HepG2 (cell line): Measurements from ENCODE around the gene PEX5L. TPM values are rescaled to one million over a fixed set of nuclear protein-coding genes. Genes with fewer than 3 reads are reported as not detected.

Experiments used
- ATAC-seq: fragments of 200-7000 bp; cut with Tn5 transposase; 3 replicates; pipeline ENCODE4 v1.9.1; 2020; ENCODE audit warnings: mild to moderate bottlenecking, moderate library complexity
- BruUV-seq: library from RNA; stranded (reverse); fragments of 400-500 nt; replicated peaks from 2 replicates; lab custom pipeline; 2021; lab: Mats Ljungman, UMichigan
- CTCF ChIA-PET: fragments of 300-600 bp; formaldehyde crosslinking; extraction: SDS; loops from one replicate; lab custom pipeline; 2021; ENCODE audit warnings: low total read pairs, inconsistent platforms, low intra/inter-chr PET ratio; lab: Yijun Ruan, JAX
- POLR2A ChIA-PET: fragments of 350-600 bp; sonication (Branson Sonifier 250); formaldehyde crosslinking; loops from one replicate; lab custom pipeline; 2020; ENCODE audit warnings: antibody characterized with exemption, inconsistent platforms; lab: Yijun Ruan, JAX
- DNase-seq: peaks from one replicate; pipeline ENCODE4 v3.0.0-alpha.2; 2015; ENCODE audit warnings: low spot score
- FAIRE-seq: peaks from 3 replicates; lab custom pipeline; 2011; peaks lifted over from hg19 to GRCh38; lab: Jason Lieb, UNC
- H2AFZ ChIP-seq: one replicate; pipeline ENCODE4 v1.6.1; 2011; ENCODE audit warnings: low read length, inconsistent platforms
- H3K27ac ChIP-seq: fragments of 300-600 bp; 3 replicates; pipeline ENCODE4 v1.8.0; 2011; ENCODE audit warnings: mixed run types, mild to moderate bottlenecking, mixed read lengths, low read length, inconsistent platforms; ENCODE audit not compliant: insufficient read depth; ENCODE audit errors: extremely low read length
- H3K27me3 ChIP-seq, 2 experiments: fragments of 200-600 bp in 1 of 2; 2 replicates in 1 of 2; 3 replicates in 1 of 2; pipeline versions ENCODE4 v1.6.0 to v1.8.0; 2011; ENCODE audit warnings: low read length in 2 of 2, mild to moderate bottlenecking in 2 of 2, moderate library complexity in 2 of 2, inconsistent platforms in 1 of 2; ENCODE audit not compliant: insufficient read depth in 2 of 2, control insufficient read depth in 1 of 2
- H3K36me3 ChIP-seq, 2 experiments: fragments of 200-600 bp in 1 of 2; replicated peaks in 1 of 2; 2 replicates in 1 of 2; 3 replicates in 1 of 2; pipeline versions ENCODE4 v1.5.1 to v1.8.0; 2011; ENCODE audit warnings: low read length in 2 of 2, inconsistent platforms in 1 of 2; ENCODE audit not compliant: insufficient read depth in 2 of 2, control insufficient read depth in 1 of 2
- H3K4me1 ChIP-seq: 2 replicates; pipeline ENCODE4 v1.5.1; 2012; ENCODE audit warnings: low read length, inconsistent platforms; ENCODE audit not compliant: insufficient read depth
- H3K4me2 ChIP-seq: 2 replicates; pipeline ENCODE4 v1.6.0; 2011; ENCODE audit warnings: low read depth, low read length, inconsistent platforms
- H3K4me3 ChIP-seq, 3 experiments: fragments of 200-600 bp in 1 of 3; sonication (generic), shearing (Covaris generic) in 1 of 3; replicated peaks in 1 of 3; 2 replicates each; pipeline ENCODE4 v1.5.1; 2011 to 2016; ENCODE audit warnings: low read length in 3 of 3, inconsistent platforms in 2 of 3, low read depth in 2 of 3, mild to moderate bottlenecking in 2 of 3, control low read depth in 1 of 3, mixed read lengths in 1 of 3; ENCODE audit not compliant: insufficient read depth in 1 of 3
- H3K79me2 ChIP-seq: one replicate; pipeline ENCODE4 v1.6.1; 2011; ENCODE audit warnings: low read length, inconsistent platforms; ENCODE audit not compliant: insufficient read depth
- H3K9ac ChIP-seq: 2 replicates; pipeline ENCODE4 v1.6.0; 2011; ENCODE audit warnings: mild to moderate bottlenecking, low read depth, low read length, inconsistent platforms; ENCODE audit not compliant: insufficient read depth
- H3K9me3 ChIP-seq: 2 replicates; pipeline ENCODE4 v1.5.1; 2012; ENCODE audit warnings: mild to moderate bottlenecking, low read length
- H4K20me1 ChIP-seq: 2 replicates; pipeline ENCODE4 v1.6.0; 2011; ENCODE audit warnings: inconsistent platforms, mild to moderate bottlenecking, low read length, moderate library complexity; ENCODE audit not compliant: insufficient read depth
- BORCS8-MEF2B ChIP-seq: sonication (generic); formaldehyde crosslinking; IDR thresholded peaks from 2 replicates; pipeline ENCODE4 v1.8.0; 2022; ENCODE audit warnings: mild to moderate bottlenecking, missing genetic modification reagents
- HOXA3 ChIP-seq: sonication (generic); formaldehyde crosslinking; IDR thresholded peaks from 2 replicates; pipeline ENCODE4 v1.5.0; 2020; ENCODE audit warnings: missing genetic modification reagents
- HOXA9 ChIP-seq: sonication (generic); formaldehyde crosslinking; IDR thresholded peaks from 2 replicates; pipeline ENCODE4 v1.8.1; 2022; ENCODE audit warnings: missing genetic modification reagents, mild to moderate bottlenecking, moderate library complexity, borderline replicate concordance
- MED8 ChIP-seq: sonication (generic); formaldehyde crosslinking; IDR thresholded peaks from 2 replicates; pipeline ENCODE4 v1.8.1; 2023; ENCODE audit warnings: mild to moderate bottlenecking, missing genetic modification reagents; ENCODE audit not compliant: insufficient replicate concordance
- PHF5A ChIP-seq: IDR thresholded peaks from one replicate; pipeline ENCODE4 v1.6.1; 2018; ENCODE audit warnings: low read depth, missing genetic modification reagents; ENCODE audit not compliant: unreplicated experiment
- PLRG1 ChIP-seq: fragments of 450-650 bp; conservative IDR thresholded peaks from 2 replicates; pipeline ENCODE4 v1.6.1; 2016
- SMARCE1 ChIP-seq: fragments of 450-650 bp; IDR thresholded peaks from 2 replicates; pipeline ENCODE4 v1.6.1; 2017; ENCODE audit warnings: borderline replicate concordance
- SOX5 ChIP-seq: IDR thresholded peaks from 2 replicates; pipeline ENCODE4 v1.6.1; 2016; ENCODE audit warnings: borderline replicate concordance
- WIZ ChIP-seq: sonication (generic); formaldehyde crosslinking; IDR thresholded peaks from 2 replicates; pipeline ENCODE4 v1.5.1; 2020; ENCODE audit warnings: mild to moderate bottlenecking, missing genetic modification reagents
- ZNF382 ChIP-seq: sonication (generic); formaldehyde crosslinking; IDR thresholded peaks from 2 replicates; pipeline ENCODE4 v1.5.0; 2020; ENCODE audit warnings: missing genetic modification reagents, mild to moderate bottlenecking, borderline replicate concordance
- ZNF496 ChIP-seq: sonication (generic); formaldehyde crosslinking; IDR thresholded peaks from 2 replicates; pipeline ENCODE4 v1.8.1; 2023; ENCODE audit warnings: mild to moderate bottlenecking, moderate library complexity, missing genetic modification reagents; ENCODE audit not compliant: insufficient replicate concordance
- ZNF674 ChIP-seq: sonication (generic); formaldehyde crosslinking; IDR thresholded peaks from 2 replicates; pipeline ENCODE4 v1.5.0; 2020; ENCODE audit warnings: low read depth, mild to moderate bottlenecking, missing genetic modification reagents
- ZNF746 ChIP-seq: sonication (generic); formaldehyde crosslinking; IDR thresholded peaks from 2 replicates; pipeline ENCODE4 v1.8.0; 2022; ENCODE audit warnings: mild to moderate bottlenecking, missing genetic modification reagents
- ZNF749 ChIP-seq: sonication (generic); formaldehyde crosslinking; IDR thresholded peaks from 2 replicates; pipeline ENCODE4 v1.8.0; 2022; ENCODE audit warnings: mild to moderate bottlenecking, missing genetic modification reagents, moderate library complexity, borderline replicate concordance
- ZNF878 ChIP-seq: sonication (generic); formaldehyde crosslinking; IDR thresholded peaks from 2 replicates; pipeline ENCODE4 v1.8.1; 2023; ENCODE audit warnings: mild to moderate bottlenecking, missing genetic modification reagents, moderate library complexity
- WGBS: methylation state at CpG from one replicate; pipeline ENCODE4 v1.1.6; 2017; ENCODE audit warnings: low lambda C conversion rate; 5-methylcytosine and 5-hydroxymethylcytosine counted together
- in situ Hi-C: cut with HindIII; loops from 2 replicates; pipeline ENCODE4 v1.10.0; 2017; ENCODE audit warnings: low pct_unique_long_range_greater_than_20kb; ENCODE audit not compliant: extremely low pct_ligation_motif_present
- intact Hi-C: fragments of 100-400 bp; cut with micrococcal nuclease; formaldehyde crosslinking; loops from one replicate; pipeline ENCODE4 v1.10.0; 2022; ENCODE audit not compliant: unreplicated experiment
- polyA plus RNA-seq, 8 experiments: library from polyadenylated mRNA; depleted of rRNA in 3 of 8; stranded (reverse) in 7 of 8; unstranded in 1 of 8; fragments of >200 nt; fragmentation: Illumina TruSeq in 4 of 8; extraction: Trizol in 4 of 8; gene quantifications; 2 replicates each; pipeline versions ENCODE4 v1.2.1 to v1.2.3, GENCODE V29; 2011 to 2016; ENCODE audit warnings: low read depth in 4 of 8, missing spikeins in 1 of 8, mixed read lengths in 1 of 8; ENCODE audit not compliant: insufficient read depth in 1 of 8
- total RNA-seq, 5 experiments: library from RNA; depleted of rRNA; stranded (reverse); fragments of >200 nt; fragmentation: Illumina TruSeq; extraction: Trizol; gene quantifications; 2 replicates each; pipeline ENCODE4 v1.2.3, GENCODE V29; 2016; ENCODE audit warnings: low read depth in 1 of 5
- TF ChIP-seq, protein P1 (sequence below): IDR thresholded peaks from 2 replicates; pipeline ENCODE4 v1.6.1; 2016
- TF ChIP-seq, protein P2 (sequence below): sonication (generic); formaldehyde crosslinking; IDR thresholded peaks from 2 replicates; pipeline ENCODE4 v1.5.0; 2020; ENCODE audit warnings: missing genetic modification reagents
- TF ChIP-seq, protein P3 (sequence below): sonication (generic); formaldehyde crosslinking; IDR thresholded peaks from 2 replicates; pipeline ENCODE4 v1.4.0; 2020; ENCODE audit warnings: missing genetic modification reagents
- TF ChIP-seq, protein P4 (sequence below): sonication (generic); formaldehyde crosslinking; IDR thresholded peaks from 2 replicates; pipeline ENCODE4 v1.5.0; 2020; ENCODE audit warnings: missing genetic modification reagents

The PEX5L gene
- total and polyA plus RNA-seq, 2 of the 13 experiments (the other 11 are each of a cell fraction or from before 2014, with no cell fraction given) = not detected

DNA sequence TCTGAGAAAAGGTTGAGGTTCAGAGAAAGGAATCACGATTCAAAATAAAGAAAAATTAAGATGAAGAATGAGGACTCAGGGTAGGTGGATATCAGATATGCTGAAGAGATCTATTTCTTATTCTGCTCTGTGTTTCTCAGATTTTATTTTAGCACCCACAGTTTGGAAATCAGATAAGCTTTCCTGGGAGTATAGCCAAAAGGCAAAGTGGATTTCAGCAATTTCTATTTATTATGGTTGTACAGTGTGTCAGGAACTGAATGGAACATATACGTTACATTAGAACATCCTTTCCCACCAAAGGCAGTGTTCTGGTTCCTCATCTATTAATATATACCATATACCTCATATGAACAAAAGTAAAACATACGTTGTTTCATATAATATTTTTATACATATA, 18.9 kb downstream of the PEX5L start:
- no TSS peak for BruUV-seq

More for the DNA sequence above, 18.9 kb downstream of the PEX5L start:
- FAIRE-seq = no peak
- Histone ChIP-seq H3K9me3 (no peaks in the 10 kb centered on the region), H4K20me1 (no peaks in the 10 kb centered on the region), H3K4me2 (no peak overlapping the region), H3K4me1 (no peaks in the 10 kb centered on the region), H3K27ac (no peak overlapping the region), H3K36me3 (no peaks in the 10 kb centered on the region), H2AFZ (no peak overlapping the region), H3K4me3 (no peak overlapping the region), H3K27me3 (no peaks in the 10 kb centered on the region), H3K79me2 (no peaks in the 10 kb centered on the region), H3K9ac (no peak overlapping the region)
- TF ChIP-seq ZNF749 (CRISPR knock-in tag) (no peak), PHF5A (CRISPR knock-in tag) (no peak), WIZ (CRISPR knock-in tag) (no peak), ZNF674 (CRISPR knock-in tag) (no peak), ZNF496 (CRISPR knock-in tag) (no peak), ZNF382 (CRISPR knock-in tag) (no peak), HOXA3 (CRISPR knock-in tag) (no peak), ZNF878 (CRISPR knock-in tag) (no peak), HOXA9 (CRISPR knock-in tag) (no peak), SOX5 (CRISPR knock-in tag) (no peak), ZNF746 (CRISPR knock-in tag) (no peak), BORCS8-MEF2B (CRISPR knock-in tag) (no peak), PLRG1 (no peak), MED8 (CRISPR knock-in tag) (no peak), SMARCE1 (no peak)
- TF ChIP-seq, protein P1, sequence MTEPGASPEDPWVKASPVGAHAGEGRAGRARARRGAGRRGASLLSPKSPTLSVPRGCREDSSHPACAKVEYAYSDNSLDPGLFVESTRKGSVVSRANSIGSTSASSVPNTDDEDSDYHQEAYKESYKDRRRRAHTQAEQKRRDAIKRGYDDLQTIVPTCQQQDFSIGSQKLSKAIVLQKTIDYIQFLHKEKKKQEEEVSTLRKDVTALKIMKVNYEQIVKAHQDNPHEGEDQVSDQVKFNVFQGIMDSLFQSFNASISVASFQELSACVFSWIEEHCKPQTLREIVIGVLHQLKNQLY (CRISPR knock-in tag) = no peak
- TF ChIP-seq, protein P2, sequence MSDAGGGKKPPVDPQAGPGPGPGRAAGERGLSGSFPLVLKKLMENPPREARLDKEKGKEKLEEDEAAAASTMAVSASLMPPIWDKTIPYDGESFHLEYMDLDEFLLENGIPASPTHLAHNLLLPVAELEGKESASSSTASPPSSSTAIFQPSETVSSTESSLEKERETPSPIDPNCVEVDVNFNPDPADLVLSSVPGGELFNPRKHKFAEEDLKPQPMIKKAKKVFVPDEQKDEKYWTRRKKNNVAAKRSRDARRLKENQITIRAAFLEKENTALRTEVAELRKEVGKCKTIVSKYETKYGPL = no peak
- TF ChIP-seq, protein P3, sequence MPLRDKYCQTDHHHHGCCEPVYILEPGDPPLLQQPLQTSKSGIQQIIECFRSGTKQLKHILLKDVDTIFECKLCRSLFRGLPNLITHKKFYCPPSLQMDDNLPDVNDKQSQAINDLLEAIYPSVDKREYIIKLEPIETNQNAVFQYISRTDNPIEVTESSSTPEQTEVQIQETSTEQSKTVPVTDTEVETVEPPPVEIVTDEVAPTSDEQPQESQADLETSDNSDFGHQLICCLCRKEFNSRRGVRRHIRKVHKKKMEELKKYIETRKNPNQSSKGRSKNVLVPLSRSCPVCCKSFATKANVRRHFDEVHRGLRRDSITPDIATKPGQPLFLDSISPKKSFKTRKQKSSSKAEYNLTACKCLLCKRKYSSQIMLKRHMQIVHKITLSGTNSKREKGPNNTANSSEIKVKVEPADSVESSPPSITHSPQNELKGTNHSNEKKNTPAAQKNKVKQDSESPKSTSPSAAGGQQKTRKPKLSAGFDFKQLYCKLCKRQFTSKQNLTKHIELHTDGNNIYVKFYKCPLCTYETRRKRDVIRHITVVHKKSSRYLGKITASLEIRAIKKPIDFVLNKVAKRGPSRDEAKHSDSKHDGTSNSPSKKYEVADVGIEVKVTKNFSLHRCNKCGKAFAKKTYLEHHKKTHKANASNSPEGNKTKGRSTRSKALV (CRISPR knock-in tag) = no peak
- TF ChIP-seq, protein P4, sequence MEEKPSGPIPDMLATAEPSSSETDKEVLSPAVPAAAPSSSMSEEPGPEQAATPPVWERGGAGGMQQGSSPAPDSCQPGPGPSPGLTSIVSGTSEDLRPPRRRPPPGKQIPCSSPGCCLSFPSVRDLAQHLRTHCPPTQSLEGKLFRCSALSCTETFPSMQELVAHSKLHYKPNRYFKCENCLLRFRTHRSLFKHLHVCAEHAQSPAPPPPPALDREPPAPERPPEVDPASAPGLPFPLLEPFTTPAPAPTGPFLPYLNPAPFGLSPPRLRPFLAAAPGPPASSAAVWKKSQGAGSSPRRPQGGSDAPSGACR (CRISPR knock-in tag) = no peak
- DNase-seq = no peak
- intact Hi-C loops (no loop called here), in situ Hi-C loops (no loop called here)
- ChIA-PET CTCF (no interaction called here), POLR2A (no interaction called here)
- ATAC-seq = no peak
- 16% methylated on average over 3 of the region's 3 CpGs for WGBS
